ENCODE results near the gene FCSK. TPM values are rescaled to one million over a fixed set of nuclear protein-coding genes. Genes with fewer than 3 reads are reported as not detected.

Gene FCSK
- total and polyA plus RNA-seq, 2 experiments from 2014 or later = 2.2 to 6.1 TPM

DNA sequence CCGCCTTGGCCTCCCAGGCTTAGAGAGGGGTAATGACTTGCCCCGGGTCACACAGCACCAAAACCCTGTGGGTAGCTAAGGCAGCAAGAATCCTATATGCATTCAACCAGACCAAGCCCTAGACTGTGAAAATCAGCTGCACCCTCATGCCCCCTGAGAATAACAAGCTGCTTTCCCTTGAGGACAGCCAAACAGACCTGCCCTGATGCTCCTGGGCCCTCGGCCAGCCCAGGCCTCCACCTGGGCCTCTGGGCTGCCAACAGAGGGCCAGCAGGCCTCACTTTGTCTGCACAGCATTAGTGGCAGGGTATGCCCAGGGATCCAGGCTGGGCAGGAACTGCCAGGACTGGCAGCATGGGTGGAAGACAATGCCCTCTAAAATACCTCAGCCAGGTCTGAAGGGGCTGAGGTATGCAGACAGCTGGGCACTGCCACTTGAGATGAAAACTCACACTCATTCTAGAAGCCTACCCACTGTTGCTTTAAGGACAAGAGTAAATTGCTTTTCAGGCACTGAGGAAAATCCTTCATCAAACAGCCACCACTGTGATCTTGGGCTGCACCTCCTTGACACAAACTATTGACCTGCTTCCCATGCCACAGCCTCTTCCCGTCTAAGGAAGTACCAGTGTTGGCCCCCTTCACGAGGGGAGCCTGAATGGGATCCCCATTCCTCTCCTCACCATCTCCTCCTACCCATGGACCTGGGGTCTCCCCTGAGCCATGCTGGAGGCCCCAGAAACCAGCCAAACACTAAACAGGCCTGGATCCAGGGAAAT is 24.3 kb upstream of the FCSK start:
- Histone ChIP-seq H3K36me3 (ENCODE audit: low read depth) (no peaks in the 10 kb centered on the region), H3K79me2 (ENCODE audit: insufficient read depth) (peaks cover 91% of the 10 kb centered on the region), H3K27ac (no peak overlapping the region), H3K9ac (no peak overlapping the region), H3K9me2 (ENCODE audit: insufficient read depth) (no peaks in the 10 kb centered on the region), H3K4me2 (ENCODE audit: unreplicated experiment) (no peak overlapping the region), H3K27me3 (replicated peaks; ENCODE audit: insufficient read depth) (no peaks in the 10 kb centered on the region), H3K4me1 (ENCODE audit: insufficient read depth) (peaks cover 34% of the 10 kb centered on the region), H3F3A (ENCODE audit: insufficient read depth) (peaks cover 34% of the 10 kb centered on the region), H2AFZ (no peak overlapping the region), H3K4me3 (no peak overlapping the region), H3K9me3 (ENCODE audit: low read depth) (no peaks in the 10 kb centered on the region), H4K20me1 (ENCODE audit: insufficient read depth) (no peaks in the 10 kb centered on the region; the same call in 1 of the 2 replicates)
- TF ChIP-seq EZH2phosphoT487 (IDR thresholded peaks at IDR 0.05; ENCODE audit: insufficient read depth, low read depth) = no peak
- no peak for TF ChIP-seq EZH2 (IDR thresholded peaks at IDR 0.05; ENCODE audit: insufficient read depth, poor library complexity, severe bottlenecking)
- 95 to 97% methylated on average over 5 of the region's 5 CpGs for WGBS, 2 experiments (ENCODE audit: low coverage in 1 of 2, low lambda C conversion rate in 2 of 2, missing lambda C conversion rate in 2 of 2)
- no peak for DNase-seq
- in situ Hi-C loops (cut with MboI) = no loop called here

- Histone ChIP-seq H3K9me2 (ENCODE audit: insufficient read depth) (no peaks in the 10 kb centered on the region), H3F3A (ENCODE audit: insufficient read depth) (peaks cover 34% of the 10 kb centered on the region), H3K27ac (no peak overlapping the region), H3K36me3 (ENCODE audit: low read depth) (no peaks in the 10 kb centered on the region), H3K9me3 (ENCODE audit: low read depth) (no peaks in the 10 kb centered on the region), H3K4me3 (no peak overlapping the region), H3K9ac (no peak overlapping the region), H3K4me2 (ENCODE audit: unreplicated experiment) (no peak overlapping the region), H4K20me1 (ENCODE audit: insufficient read depth) (no peaks in the 10 kb centered on the region; the same call in 1 of the 2 replicates), H3K79me2 (ENCODE audit: insufficient read depth) (peaks cover 91% of the 10 kb centered on the region), H3K27me3 (replicated peaks; ENCODE audit: insufficient read depth) (no peaks in the 10 kb centered on the region), H3K4me1 (ENCODE audit: insufficient read depth) (peaks cover 37% of the 10 kb centered on the region), H2AFZ (no peak overlapping the region)
- DNase-seq = peak; percentile 12
- in situ Hi-C loops (cut with MboI) = no loop called here
- WGBS, 2 experiments (ENCODE audit: low coverage in 1 of 2, low lambda C conversion rate in 2 of 2, missing lambda C conversion rate in 2 of 2) = 70 to 72% methylated on average over 10 to 11 of the region's 11 CpGs
- TF ChIP-seq EZH2phosphoT487 (IDR thresholded peaks at IDR 0.05; ENCODE audit: insufficient read depth, low read depth) (no peak), EZH2 (IDR thresholded peaks at IDR 0.05; ENCODE audit: insufficient read depth, poor library complexity, severe bottlenecking) (no peak)
Measured at GRCh38 chr16:70430667-70431536, 23.5 kb upstream of the FCSK start.

DNA sequence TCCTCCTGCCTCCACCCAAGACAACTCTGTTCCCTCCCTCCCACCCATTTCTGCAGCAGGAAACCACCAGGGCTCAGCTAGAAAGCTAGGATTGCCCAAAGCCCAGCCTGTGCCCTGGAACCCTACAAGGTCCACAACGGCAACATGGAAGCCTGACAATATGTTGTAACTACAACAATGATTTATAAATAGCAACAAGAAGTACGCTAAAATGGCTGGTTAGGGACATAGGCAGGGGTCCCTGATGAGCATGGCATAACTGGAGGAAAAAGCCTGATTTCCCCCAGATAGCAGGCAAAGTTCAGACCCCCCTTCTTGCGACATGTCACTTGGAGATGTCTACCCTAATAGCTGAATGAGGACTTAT is 22.1 kb upstream of the FCSK start:
- no peaks in the 10 kb centered on the region for H3K36me3 ChIP-seq (ENCODE audit: low read depth)
- H3K27me3 ChIP-seq (replicated peaks; ENCODE audit: insufficient read depth) = no peaks in the 10 kb centered on the region
- H3K27ac ChIP-seq = no peak overlapping the region
- no peak overlapping the region for H3K4me2 ChIP-seq (ENCODE audit: unreplicated experiment)
- no peak overlapping the region for H2AFZ ChIP-seq
- in situ Hi-C loops (cut with MboI) = no loop called here
- TF ChIP-seq EZH2 (IDR thresholded peaks at IDR 0.05; ENCODE audit: insufficient read depth, poor library complexity, severe bottlenecking) (no peak), EZH2phosphoT487 (IDR thresholded peaks at IDR 0.05; ENCODE audit: insufficient read depth, low read depth) (no peak)
- no peak for DNase-seq
- 61 to 66% methylated on average over 3 of the region's 3 CpGs for WGBS, 2 experiments (ENCODE audit: low coverage in 1 of 2, low lambda C conversion rate in 2 of 2, missing lambda C conversion rate in 2 of 2)
- no peaks in the 10 kb centered on the region; the same call in 1 of the 2 replicates for H4K20me1 ChIP-seq (ENCODE audit: insufficient read depth)
- H3K9me3 ChIP-seq (ENCODE audit: low read depth) = no peaks in the 10 kb centered on the region
- peaks cover 88% of the 10 kb centered on the region for H3K79me2 ChIP-seq (ENCODE audit: insufficient read depth)
- H3K4me3 ChIP-seq = no peak overlapping the region
- peaks cover 42% of the 10 kb centered on the region for H3F3A ChIP-seq (ENCODE audit: insufficient read depth)
- H3K9ac ChIP-seq = no peak overlapping the region; the same call in 1 of the 2 replicates
- H3K9me2 ChIP-seq (ENCODE audit: insufficient read depth) = no peaks in the 10 kb centered on the region
- peaks cover 51% of the 10 kb centered on the region for H3K4me1 ChIP-seq (ENCODE audit: insufficient read depth)

DNA sequence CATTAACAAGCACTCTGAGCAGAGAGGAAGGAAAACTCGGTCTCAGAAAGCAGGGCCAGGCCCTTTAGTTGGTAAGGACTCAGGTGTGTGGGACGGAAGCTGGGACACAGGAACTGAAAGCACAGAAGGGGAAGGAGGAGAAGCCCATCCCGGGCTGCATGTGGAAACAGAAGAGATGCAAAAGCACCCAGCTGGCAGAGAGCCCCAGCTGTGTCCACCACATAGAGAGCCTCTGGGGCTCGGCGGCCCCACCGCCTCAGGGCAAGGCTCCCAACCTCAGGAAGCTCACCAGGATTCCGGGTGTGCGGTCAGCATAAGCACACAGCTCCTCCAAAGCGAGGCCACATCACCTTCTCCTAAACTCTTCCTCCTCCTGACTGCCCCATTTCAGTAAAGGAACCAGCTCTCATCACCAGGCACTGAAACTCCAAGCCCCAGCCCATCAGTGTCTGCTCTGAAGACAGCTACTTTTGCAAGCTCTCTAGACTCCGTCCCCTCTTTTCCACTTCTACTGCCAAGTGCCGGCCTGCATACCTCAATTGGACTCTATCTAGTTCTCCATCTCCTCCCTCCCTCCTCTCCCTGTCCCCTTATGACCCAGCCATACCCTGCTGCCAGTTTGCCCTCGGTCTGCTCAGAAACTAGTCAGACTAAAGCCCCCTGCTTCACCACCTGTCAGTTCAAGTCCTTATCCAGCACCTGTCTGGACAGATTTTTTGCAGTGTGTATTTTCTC is 21.5 kb upstream of the FCSK start:
- no peaks in the 10 kb centered on the region for H3K27me3 ChIP-seq (replicated peaks; ENCODE audit: insufficient read depth)
- H3K9ac ChIP-seq = peak overlapping the region; percentile 21; the same call in 1 of the 2 replicates
- TF ChIP-seq EZH2phosphoT487 (IDR thresholded peaks at IDR 0.05; ENCODE audit: insufficient read depth, low read depth) = no peak
- TF ChIP-seq EZH2 (IDR thresholded peaks at IDR 0.05; ENCODE audit: insufficient read depth, poor library complexity, severe bottlenecking) = no peak
- peak overlapping the region; percentile 33 for H3K4me2 ChIP-seq (ENCODE audit: unreplicated experiment)
- H3K27ac ChIP-seq = peak overlapping the region; percentile 51
- in situ Hi-C loops (cut with MboI) = no loop called here
- peaks cover 43% of the 10 kb centered on the region for H3F3A ChIP-seq (ENCODE audit: insufficient read depth)
- H3K79me2 ChIP-seq (ENCODE audit: insufficient read depth) = peaks cover 88% of the 10 kb centered on the region
- no peaks in the 10 kb centered on the region for H3K9me3 ChIP-seq (ENCODE audit: low read depth)
- DNase-seq = peak; percentile 32
- no peaks in the 10 kb centered on the region for H3K9me2 ChIP-seq (ENCODE audit: insufficient read depth)
- 46 to 52% methylated on average over 12 of the region's 12 CpGs for WGBS, 2 experiments (ENCODE audit: low coverage in 1 of 2, low lambda C conversion rate in 2 of 2, missing lambda C conversion rate in 2 of 2)
- H3K36me3 ChIP-seq (ENCODE audit: low read depth) = no peaks in the 10 kb centered on the region
- H2AFZ ChIP-seq = no peak overlapping the region
- H3K4me1 ChIP-seq (ENCODE audit: insufficient read depth) = peaks cover 51% of the 10 kb centered on the region
- no peaks in the 10 kb centered on the region; the same call in 1 of the 2 replicates for H4K20me1 ChIP-seq (ENCODE audit: insufficient read depth)
- H3K4me3 ChIP-seq = no peak overlapping the region
